Activated T-helper 1 cell treated with anti-CD3 and anti-CD28 coated beads, Interleukin-12 subunit alpha, Interleukin-12 subunit beta, Interleukin-2, Interleukin-4 antibody, amounts not matched to agents 30 ng/mL and 10 ng/mL and 1 ng/mL, durations not matched to agents 14 hours and 24 hours and 36 hours (primary cell): Measurements from ENCODE around the gene MTARC2. TPM values are rescaled to one million over a fixed set of nuclear protein-coding genes. Genes with fewer than 3 reads are reported as not detected.

Experiments
- DNase-seq: peaks from one replicate; pipeline ENCODE4 v3.0.0; 2021; ENCODE audit warnings: low spot score
- H3K27ac Mint-ChIP-seq: one replicate; pipeline ENCODE4 v1.8.0; 2021; ENCODE audit warnings: mild to moderate bottlenecking, mixed read lengths
- H3K27me3 Mint-ChIP-seq: one replicate; pipeline ENCODE4 v1.8.0; 2022; ENCODE audit warnings: mild to moderate bottlenecking, moderate library complexity, mixed read lengths; ENCODE audit not compliant: insufficient read depth
- H3K36me3 Mint-ChIP-seq: one replicate; pipeline ENCODE4 v1.8.0; 2021; ENCODE audit warnings: low read depth, mixed read lengths
- H3K4me1 Mint-ChIP-seq: one replicate; pipeline ENCODE4 v1.8.0; 2021; ENCODE audit warnings: low read depth, mixed read lengths
- H3K4me3 Mint-ChIP-seq: one replicate; pipeline ENCODE4 v1.8.0; 2021; ENCODE audit warnings: mild to moderate bottlenecking, moderate library complexity, mixed read lengths
- H3K9me3 Mint-ChIP-seq: one replicate; pipeline ENCODE4 v1.8.0; 2021; ENCODE audit warnings: mixed read lengths
- intact Hi-C: fragments of 100-400 bp; cut with micrococcal nuclease; formaldehyde crosslinking; loops from one replicate; pipeline ENCODE4 v1.15.1; 2024
- total RNA-seq: library from RNA; stranded (reverse); gene quantifications from 2 replicates; pipeline ENCODE4 v1.2.3, GENCODE V29; 2022

The MTARC2 gene
- total RNA-seq, 1 donor from 2014 or later: not detected

DNA sequence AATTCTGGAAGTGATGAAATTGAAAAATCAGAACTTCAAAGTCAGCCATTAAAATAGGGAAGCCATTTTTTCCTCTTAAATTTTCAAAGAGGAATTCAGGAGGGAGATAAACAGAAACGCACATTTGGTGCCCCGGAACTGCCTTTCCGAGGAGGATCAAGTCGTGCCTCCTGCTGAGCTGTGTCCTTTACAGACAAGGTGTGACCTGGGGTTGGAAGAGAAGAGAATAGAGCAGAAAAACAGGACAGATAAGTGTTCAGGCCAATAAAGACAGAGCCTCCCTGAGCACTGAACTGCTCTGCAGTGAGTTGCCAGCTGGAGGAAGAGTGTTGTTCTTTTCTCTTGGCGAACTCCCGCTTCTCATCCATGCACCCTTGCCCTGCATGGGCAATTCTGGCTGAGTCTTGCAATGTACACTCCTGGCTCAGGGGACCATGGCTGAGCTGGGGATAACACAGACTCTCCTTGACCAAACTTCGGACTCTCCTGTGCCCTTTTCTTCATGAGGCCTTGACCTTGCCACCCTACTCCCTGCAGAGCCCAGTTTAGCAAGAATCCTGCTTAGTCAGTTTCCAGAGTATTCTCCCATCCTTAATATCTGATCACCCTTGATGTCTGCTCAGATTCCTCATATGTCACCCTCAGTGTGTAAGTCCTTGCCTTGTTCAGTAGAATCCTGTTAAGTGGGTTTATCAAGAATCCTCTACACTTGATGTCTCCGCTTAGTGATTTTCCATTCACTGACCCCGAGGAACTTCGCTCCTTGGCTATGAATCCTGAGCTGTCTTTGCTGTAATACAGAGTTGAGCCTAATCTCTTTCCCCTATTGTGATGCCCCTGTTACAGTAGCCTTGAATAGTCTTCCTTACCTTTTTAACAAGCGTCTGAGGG, 37.3 kb downstream of the MTARC2 start:
- H3K4me1 Mint-ChIP-seq: no peaks in the 10 kb centered on the region
- H3K4me3 Mint-ChIP-seq: no peak overlapping the region
- H3K27ac Mint-ChIP-seq: no peak overlapping the region
- intact Hi-C loops: no loop called here
- DNase-seq: no peak
- H3K36me3 Mint-ChIP-seq: no peaks in the 10 kb centered on the region
- no peaks in the 10 kb centered on the region for H3K9me3 Mint-ChIP-seq
- peaks cover 52% of the 10 kb centered on the region for H3K27me3 Mint-ChIP-seq

- Mint-ChIP-seq H3K27ac (no peak overlapping the region), H3K36me3 (no peaks in the 10 kb centered on the region), H3K9me3 (no peaks in the 10 kb centered on the region), H3K4me3 (no peak overlapping the region), H3K4me1 (no peaks in the 10 kb centered on the region), H3K27me3 (peaks cover 55% of the 10 kb centered on the region)
- DNase-seq: no peak
- intact Hi-C loops: no loop called here
Measured at GRCh38 chr1:220786057-220786336, 37.9 kb downstream of the MTARC2 start.

- DNase-seq: no peak
- H3K27ac Mint-ChIP-seq: no peak within 1 kb of the TSS
- H3K27me3 Mint-ChIP-seq: peaks cover 56% of the 10 kb centered on the region
- no peaks in the 10 kb centered on the region for H3K36me3 Mint-ChIP-seq
- no peaks in the 10 kb centered on the region for H3K4me1 Mint-ChIP-seq
- H3K4me3 Mint-ChIP-seq: no peak within 1 kb of the TSS
- intact Hi-C loops: no loop called here
- H3K9me3 Mint-ChIP-seq: no peaks in the 10 kb centered on the region
Measured at GRCh38 chr1:220786337-220787068, 38.4 kb downstream of the MTARC2 start, which contains the start of gene MTARC1. TSS of gene MTARC1 (plus strand) at chr1:220786913. CDS start at chr1:220786945, 32 bp downstream.

DNA sequence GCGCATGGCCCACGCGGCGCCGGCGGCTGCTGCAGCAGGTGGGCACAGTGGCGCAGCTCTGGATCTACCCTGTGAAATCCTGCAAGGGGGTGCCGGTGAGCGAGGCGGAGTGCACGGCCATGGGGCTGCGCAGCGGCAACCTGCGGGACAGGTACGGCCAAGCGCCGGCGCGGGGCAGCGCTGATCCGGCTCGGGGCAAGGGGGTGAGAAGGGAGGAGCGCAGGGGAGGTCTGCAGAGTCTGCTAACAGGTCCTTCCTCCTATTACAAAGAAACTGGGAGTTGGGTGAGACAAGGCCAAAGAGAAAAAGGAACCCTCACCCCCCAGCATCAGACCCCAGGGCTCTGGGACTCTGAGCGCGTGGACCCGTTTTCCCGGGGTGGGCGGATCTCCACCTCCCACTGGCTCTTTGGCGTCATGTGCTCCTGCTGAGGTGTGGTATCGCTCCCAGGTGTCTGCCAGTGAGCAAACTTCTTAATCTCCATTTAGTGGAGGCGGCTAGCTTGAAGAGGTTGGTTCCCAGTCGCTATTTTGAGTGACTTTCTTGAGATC, 39.0 kb downstream of the MTARC2 start:
- intact Hi-C loops: no loop called here
- DNase-seq: no peak
- Mint-ChIP-seq H3K4me3 (no peak overlapping the region), H3K27me3 (peaks cover 60% of the 10 kb centered on the region), H3K4me1 (no peaks in the 10 kb centered on the region), H3K36me3 (no peaks in the 10 kb centered on the region), H3K9me3 (no peaks in the 10 kb centered on the region), H3K27ac (no peak overlapping the region)

GRCh38 chr1:220788900-220789299, 40.8 kb downstream of the MTARC2 start:
- Mint-ChIP-seq H3K36me3 (no peaks in the 10 kb centered on the region), H3K9me3 (no peaks in the 10 kb centered on the region), H3K4me1 (no peaks in the 10 kb centered on the region), H3K27me3 (peaks cover 46% of the 10 kb centered on the region), H3K27ac (no peak overlapping the region), H3K4me3 (no peak overlapping the region)
- intact Hi-C loops: no loop called here
- DNase-seq: no peak

GRCh38 chr1:220789532-220790147, 41.5 kb downstream of the MTARC2 start:
- H3K27ac Mint-ChIP-seq: no peak overlapping the region
- no peaks in the 10 kb centered on the region for H3K36me3 Mint-ChIP-seq
- no peak overlapping the region for H3K4me3 Mint-ChIP-seq
- no peaks in the 10 kb centered on the region for H3K9me3 Mint-ChIP-seq
- peaks cover 43% of the 10 kb centered on the region for H3K27me3 Mint-ChIP-seq
- intact Hi-C loops: no loop called here
- H3K4me1 Mint-ChIP-seq: no peaks in the 10 kb centered on the region
- DNase-seq: no peak

DNA sequence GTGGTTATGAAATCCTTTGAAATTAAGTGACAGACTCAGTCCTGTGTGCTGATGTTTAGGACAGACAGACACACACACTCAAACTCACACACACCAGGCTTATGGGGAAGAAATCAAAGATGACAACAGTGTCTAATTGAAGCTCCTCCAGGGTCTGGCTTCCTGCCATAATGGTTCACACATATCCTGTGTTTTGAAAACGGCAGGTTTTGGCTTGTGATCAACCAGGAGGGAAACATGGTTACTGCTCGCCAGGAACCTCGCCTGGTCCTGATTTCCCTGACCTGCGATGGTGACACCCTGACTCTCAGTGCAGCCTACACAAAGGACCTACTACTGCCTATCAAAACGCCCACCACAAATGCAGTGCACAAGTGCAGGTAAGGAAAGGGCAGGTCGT, 43.2 kb downstream of the MTARC2 start:
- Mint-ChIP-seq H3K27me3 (peaks cover 28% of the 10 kb centered on the region), H3K4me1 (no peaks in the 10 kb centered on the region), H3K4me3 (no peak overlapping the region), H3K27ac (no peak overlapping the region), H3K36me3 (no peaks in the 10 kb centered on the region), H3K9me3 (no peaks in the 10 kb centered on the region)
- intact Hi-C loops: no loop called here
- no peak for DNase-seq

DNA sequence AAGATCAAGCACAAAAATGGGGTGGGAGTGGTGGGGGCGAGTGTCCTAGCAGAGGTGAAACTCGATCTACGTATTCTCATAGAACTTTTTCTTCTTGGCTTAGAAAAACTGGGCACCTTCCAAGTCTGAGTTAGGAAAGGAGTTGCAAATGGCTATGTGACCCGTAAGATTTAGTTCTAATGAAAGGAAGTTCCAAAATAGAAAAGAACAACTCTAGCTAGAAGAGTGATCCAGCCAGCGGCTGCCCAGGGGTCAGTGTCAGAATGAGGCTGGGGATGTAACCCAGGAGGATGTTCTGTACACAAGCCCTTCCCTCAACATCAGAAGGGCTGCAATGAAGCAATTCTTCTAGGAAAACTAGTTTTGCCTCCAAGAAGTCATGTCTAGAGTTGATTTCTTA, 43.8 kb downstream of the MTARC2 start:
- Mint-ChIP-seq H3K36me3 (no peaks in the 10 kb centered on the region), H3K4me3 (no peak overlapping the region), H3K27ac (no peak overlapping the region), H3K4me1 (no peaks in the 10 kb centered on the region), H3K9me3 (no peaks in the 10 kb centered on the region), H3K27me3 (peaks cover 27% of the 10 kb centered on the region)
- intact Hi-C loops: no loop called here
- no peak for DNase-seq

- intact Hi-C loops: no loop called here
- Mint-ChIP-seq H3K27ac (no peak overlapping the region), H3K9me3 (no peaks in the 10 kb centered on the region), H3K4me1 (no peaks in the 10 kb centered on the region), H3K36me3 (no peaks in the 10 kb centered on the region), H3K27me3 (peaks cover 8% of the 10 kb centered on the region), H3K4me3 (no peak overlapping the region)
- no peak for DNase-seq
Measured at GRCh38 chr1:220796530-220796929, 48.4 kb downstream of the MTARC2 start.

- H3K27me3 Mint-ChIP-seq: peaks cover 3% of the 10 kb centered on the region
- no peak overlapping the region for H3K27ac Mint-ChIP-seq
- intact Hi-C loops: no loop called here
- H3K4me1 Mint-ChIP-seq: no peaks in the 10 kb centered on the region
- no peaks in the 10 kb centered on the region for H3K36me3 Mint-ChIP-seq
- no peaks in the 10 kb centered on the region for H3K9me3 Mint-ChIP-seq
- no peak for DNase-seq
- no peak overlapping the region for H3K4me3 Mint-ChIP-seq
Measured at GRCh38 chr1:220797044-220797443, 48.9 kb downstream of the MTARC2 start.

GRCh38 chr1:220797553-220797952, 49.4 kb downstream of the MTARC2 start:
- Mint-ChIP-seq H3K27me3 (no peaks in the 10 kb centered on the region), H3K36me3 (no peaks in the 10 kb centered on the region), H3K4me1 (no peaks in the 10 kb centered on the region), H3K27ac (no peak overlapping the region), H3K9me3 (no peaks in the 10 kb centered on the region), H3K4me3 (no peak overlapping the region)
- DNase-seq: no peak
- intact Hi-C loops: no loop called here

DNA sequence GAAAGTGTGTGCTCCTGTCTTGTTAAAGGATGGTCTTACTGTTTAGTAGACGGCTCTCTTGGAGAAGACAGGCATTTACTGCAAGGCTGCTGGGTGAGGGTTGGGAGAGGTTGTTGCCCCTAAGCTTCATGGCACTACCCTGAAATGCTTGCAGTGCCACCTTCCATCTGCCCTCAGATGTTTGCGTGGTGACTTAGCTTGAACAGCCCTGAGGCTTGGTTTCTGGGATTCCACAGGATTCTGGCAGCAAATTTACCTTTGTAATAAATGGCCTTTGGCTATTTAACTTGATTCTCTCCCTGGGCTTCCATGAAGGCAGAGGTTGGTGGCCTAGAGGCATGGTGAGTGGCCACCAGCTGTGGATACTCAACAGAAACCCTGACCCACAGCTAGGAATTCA, 50.2 kb downstream of the MTARC2 start:
- Mint-ChIP-seq H3K27me3 (no peaks in the 10 kb centered on the region), H3K27ac (no peak overlapping the region), H3K4me1 (no peaks in the 10 kb centered on the region), H3K4me3 (no peak overlapping the region), H3K9me3 (no peaks in the 10 kb centered on the region), H3K36me3 (no peaks in the 10 kb centered on the region)
- DNase-seq: no peak
- intact Hi-C loops: no loop called here

DNA sequence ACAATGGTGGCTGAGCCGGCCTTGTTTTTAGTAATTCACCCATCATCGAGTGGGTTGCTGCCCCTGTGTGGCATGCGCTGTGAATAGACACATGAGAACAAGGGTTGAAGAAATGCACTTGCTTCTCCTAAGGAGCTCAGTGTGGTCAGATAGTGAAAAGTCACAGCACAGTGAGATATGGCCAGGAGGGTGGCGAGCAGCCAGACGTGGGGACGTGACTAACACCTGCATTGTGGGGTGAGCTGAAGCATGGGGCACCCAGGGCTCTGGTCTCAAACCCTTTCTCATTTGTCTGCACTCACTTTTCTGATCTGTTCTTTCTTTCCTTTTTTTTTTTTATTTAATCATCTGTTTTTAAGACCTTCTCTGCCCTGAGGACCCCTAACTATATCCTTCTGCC, 52.1 kb downstream of the MTARC2 start:
- Mint-ChIP-seq H3K9me3 (no peaks in the 10 kb centered on the region), H3K4me3 (no peak overlapping the region), H3K27ac (no peak overlapping the region), H3K27me3 (no peaks in the 10 kb centered on the region), H3K4me1 (no peaks in the 10 kb centered on the region), H3K36me3 (no peaks in the 10 kb centered on the region)
- DNase-seq: no peak
- intact Hi-C loops: no loop called here
